Mononuclear cell (primary cell): ENCODE data around the gene RAD21L1. TPM values are rescaled to one million over a fixed set of nuclear protein-coding genes. Genes with fewer than 3 reads are reported as not detected.
A peak's percentile ranks its signal among the peaks of the same experiment; 100 is the strongest.
"Not testable (repeated sequence)": the region's sequence is repeated elsewhere in the genome, so short reads cannot be mapped to it uniquely, and the experiment has no call there.

ENCODE experiments used
- H3K27me3 ChIP-seq: 2 replicates; pipeline ENCODE4 v1.6.0; 2011; ENCODE audit warnings: low read length, control low read depth; ENCODE audit not compliant: insufficient read depth
- H3K4me1 ChIP-seq: 2 replicates; pipeline ENCODE4 v1.5.1; 2011; ENCODE audit warnings: mild to moderate bottlenecking, low read length, control low read depth; ENCODE audit not compliant: insufficient read depth
- H3K4me3 ChIP-seq: 2 replicates; pipeline ENCODE4 v1.5.1; 2011; ENCODE audit warnings: mild to moderate bottlenecking, low read length, moderate library complexity
- H3K9me3 ChIP-seq: 2 replicates; pipeline ENCODE4 v1.5.1; 2011; ENCODE audit warnings: low read depth, mild to moderate bottlenecking, control low read depth, low read length
- total RNA-seq: library from RNA; depleted of rRNA; stranded (reverse); fragments of >200 nt; gene quantifications from one replicate; pipeline ENCODE4 v1.2.3, GENCODE V29; 2012

RAD21L1 gene
- total RNA-seq, 1 donor: 0.10 TPM

DNA sequence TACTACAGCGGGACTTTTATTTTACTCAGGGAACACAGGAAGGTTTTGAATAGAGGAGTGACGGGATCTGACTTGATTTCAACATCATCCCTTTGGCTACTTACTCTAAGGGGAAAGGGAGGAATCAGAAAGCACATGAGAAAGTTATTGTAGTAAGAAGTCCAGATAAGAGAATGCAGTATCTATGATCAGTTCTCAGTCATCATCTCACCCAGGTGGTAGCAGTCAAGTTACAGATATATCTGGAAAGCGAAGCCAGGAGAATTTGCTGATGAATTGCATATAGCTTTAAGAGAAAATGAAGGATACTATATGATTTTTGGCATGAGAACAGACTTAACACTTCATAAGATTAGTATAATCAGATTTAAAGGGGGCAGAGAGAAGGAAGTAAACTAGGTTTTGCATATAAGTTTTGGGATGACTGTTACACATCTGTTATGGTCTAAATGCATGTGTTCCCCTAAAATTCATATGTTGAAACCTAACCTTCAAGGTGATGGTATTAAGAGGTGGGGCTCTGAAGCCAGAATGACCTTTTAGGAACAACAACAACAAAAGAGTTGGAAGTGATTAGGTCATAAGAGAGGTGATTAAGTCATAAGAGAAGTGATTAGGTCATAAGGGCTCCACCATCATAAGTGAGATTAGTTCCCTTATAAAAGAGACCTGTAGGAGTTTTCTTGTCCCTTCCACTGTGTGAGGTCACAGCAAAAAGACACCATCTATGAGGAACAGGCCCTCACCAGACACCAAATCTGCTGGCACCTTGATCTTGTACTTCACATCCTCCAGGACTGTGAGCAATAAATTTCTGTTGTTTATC lies 6.7 kb downstream of the RAD21L1 start:
- Histone ChIP-seq H3K4me3 (no peak overlapping the region), H3K4me1 (no peaks in the 10 kb centered on the region), H3K9me3 (no peaks in the 10 kb centered on the region), H3K27me3 (peaks cover 60% of the 10 kb centered on the region)

DNA sequence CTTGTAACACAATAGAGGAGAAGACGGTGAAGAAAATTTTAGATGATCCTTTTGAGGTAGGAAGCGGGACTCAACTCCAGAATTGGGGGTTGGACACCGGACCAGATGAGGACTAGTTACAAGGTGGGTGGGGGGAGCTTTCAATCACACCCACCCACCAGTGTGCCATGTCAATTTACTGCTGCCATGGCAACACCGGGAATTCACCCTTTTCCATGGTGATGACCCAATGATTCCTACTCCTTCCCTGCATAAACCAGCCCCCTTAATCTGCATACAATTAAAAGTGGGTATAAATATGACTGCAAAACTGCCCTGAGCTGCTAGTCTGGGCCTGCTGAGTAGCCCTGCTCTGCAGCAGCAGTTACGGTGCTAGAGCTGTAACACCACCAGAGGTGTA lies 14.7 kb downstream of the RAD21L1 start:
- peaks cover 23% of the 10 kb centered on the region for H3K27me3 ChIP-seq
- no peak overlapping the region for H3K4me3 ChIP-seq
- H3K4me1 ChIP-seq: no peaks in the 10 kb centered on the region
- H3K9me3 ChIP-seq: no peaks in the 10 kb centered on the region

DNA sequence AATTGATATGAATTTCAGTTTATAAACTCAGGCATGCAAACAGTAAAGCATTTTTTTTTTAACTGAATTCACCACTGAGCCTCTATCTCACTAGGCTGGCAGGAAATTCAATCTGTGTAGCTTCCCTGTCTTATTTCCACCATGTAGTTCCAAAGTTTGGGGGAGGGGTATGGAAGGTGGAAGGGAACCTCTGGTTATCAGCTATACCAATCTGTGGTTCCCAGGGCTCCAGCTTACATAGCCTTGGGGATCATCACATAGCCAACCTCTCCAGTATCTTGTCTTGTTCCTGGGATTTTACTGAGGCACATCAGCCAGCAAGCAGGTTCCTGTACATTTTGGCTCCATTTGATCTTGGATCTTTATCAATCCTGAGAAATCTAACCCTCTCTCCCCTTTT lies 15.6 kb downstream of the RAD21L1 start:
- no peaks in the 10 kb centered on the region for H3K4me1 ChIP-seq
- peaks cover 23% of the 10 kb centered on the region for H3K27me3 ChIP-seq
- no peak overlapping the region for H3K4me3 ChIP-seq
- no peaks in the 10 kb centered on the region for H3K9me3 ChIP-seq

DNA sequence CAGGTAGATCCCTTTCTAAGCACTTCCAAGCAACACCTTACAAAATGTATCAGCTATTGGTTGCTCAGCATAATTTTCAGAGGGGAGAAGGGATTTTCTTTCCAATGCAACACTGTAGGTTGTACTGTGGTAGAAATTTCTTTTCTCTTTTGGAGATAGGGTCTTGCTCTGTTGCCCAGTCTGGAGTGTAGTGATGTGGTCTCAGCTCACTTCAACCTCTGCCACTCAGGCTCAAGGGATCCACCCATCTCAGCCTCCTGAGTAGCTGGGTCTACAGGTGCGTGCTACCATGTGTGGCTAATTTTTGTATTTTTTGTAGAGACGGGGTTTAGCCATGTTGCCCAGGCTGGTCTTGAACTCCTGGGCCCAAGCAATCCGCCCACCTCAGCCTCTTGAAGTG lies 16.3 kb downstream of the RAD21L1 start:
- Histone ChIP-seq H3K9me3 (no peaks in the 10 kb centered on the region), H3K4me3 (no peak overlapping the region), H3K4me1 (no peaks in the 10 kb centered on the region), H3K27me3 (peaks cover 18% of the 10 kb centered on the region)

DNA sequence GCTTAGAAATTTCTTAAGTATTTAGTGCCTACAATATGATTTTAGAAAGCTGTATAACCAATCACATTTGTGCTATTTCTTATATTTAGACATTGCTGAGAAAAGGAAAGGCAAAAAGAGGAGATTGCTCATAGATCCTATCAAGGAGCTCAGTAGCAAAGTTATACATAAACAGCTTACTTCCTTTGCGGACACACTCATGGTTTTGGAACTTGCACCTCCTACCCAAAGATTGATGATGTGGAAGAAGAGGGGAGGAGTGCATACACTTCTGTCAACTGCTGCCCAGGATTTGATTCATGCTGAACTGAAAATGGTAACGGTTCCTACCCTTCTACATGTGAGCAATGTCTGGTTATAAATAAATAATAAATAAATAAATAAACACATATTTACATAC lies 16.7 kb downstream of the RAD21L1 start:
- Histone ChIP-seq H3K4me3 (no peak overlapping the region), H3K4me1 (no peaks in the 10 kb centered on the region), H3K27me3 (peaks cover 14% of the 10 kb centered on the region), H3K9me3 (no peaks in the 10 kb centered on the region)

DNA sequence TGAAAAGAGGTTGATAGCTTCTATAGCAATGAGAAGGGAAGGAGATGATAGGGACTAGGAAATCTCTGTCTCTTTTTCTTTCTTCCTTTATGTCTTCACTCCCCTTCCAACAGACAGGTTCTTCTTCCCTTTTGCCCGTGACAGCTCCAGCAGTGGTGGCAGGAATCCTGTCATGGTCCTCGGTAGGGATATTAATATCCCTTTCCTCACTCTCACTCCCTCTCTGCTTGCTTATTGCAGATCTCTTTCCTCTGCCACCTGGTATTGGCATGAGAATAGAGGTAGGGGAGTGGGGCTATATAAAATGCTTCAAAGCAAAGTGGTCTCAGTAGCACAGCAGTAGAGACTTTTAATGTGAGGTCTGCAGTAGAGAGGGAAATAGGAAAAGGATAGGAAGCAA lies 19.7 kb downstream of the RAD21L1 start:
- no peaks in the 10 kb centered on the region for H3K9me3 ChIP-seq
- H3K27me3 ChIP-seq: peaks cover 10% of the 10 kb centered on the region
- no peaks in the 10 kb centered on the region for H3K4me1 ChIP-seq
- H3K4me3 ChIP-seq: no peak overlapping the region

DNA sequence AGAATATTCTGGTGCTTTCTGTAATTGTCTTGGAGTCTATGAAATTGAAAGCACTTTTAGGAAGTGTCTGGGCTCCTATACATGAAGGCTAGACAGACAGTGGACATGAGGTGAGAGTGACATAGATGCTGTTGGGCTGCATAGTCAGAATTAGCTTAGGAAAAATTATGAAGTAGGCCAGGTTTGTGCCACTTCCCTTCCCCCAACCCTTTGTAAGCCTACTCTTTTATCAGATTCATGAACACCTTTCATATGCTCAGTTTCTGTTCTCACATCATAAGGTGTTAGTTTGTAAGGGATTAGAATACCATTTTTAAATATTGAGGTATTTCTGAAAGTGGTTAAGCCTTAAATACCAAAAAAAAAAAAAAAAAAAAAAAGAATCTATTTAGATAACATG lies 21.8 kb downstream of the RAD21L1 start:
- H3K4me3 ChIP-seq: no peak overlapping the region
- no peaks in the 10 kb centered on the region for H3K4me1 ChIP-seq
- peaks cover 3% of the 10 kb centered on the region for H3K27me3 ChIP-seq
- H3K9me3 ChIP-seq: no peaks in the 10 kb centered on the region

DNA sequence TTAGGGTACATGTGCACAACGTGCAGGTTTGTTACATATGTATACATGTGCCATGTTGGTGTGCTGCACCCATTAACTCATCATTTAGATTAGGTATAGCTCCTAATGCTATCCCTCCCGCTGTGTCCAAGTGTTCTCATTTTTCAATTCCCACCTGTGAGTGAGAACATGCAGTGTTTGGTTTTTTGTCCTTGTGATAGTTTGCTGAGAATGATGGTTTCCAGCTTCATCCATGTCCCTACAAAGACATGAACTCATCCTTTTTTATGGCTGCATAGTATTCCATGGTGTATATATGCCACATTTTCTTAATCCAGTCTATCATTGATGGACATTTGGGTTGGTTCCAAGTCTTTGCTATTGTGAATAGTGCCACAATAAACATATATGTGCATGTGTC lies 24.4 kb downstream of the RAD21L1 start:
- H3K27me3 ChIP-seq, H3K4me1 ChIP-seq, H3K9me3 ChIP-seq, H3K4me3 ChIP-seq: not testable (repeated sequence)

DNA sequence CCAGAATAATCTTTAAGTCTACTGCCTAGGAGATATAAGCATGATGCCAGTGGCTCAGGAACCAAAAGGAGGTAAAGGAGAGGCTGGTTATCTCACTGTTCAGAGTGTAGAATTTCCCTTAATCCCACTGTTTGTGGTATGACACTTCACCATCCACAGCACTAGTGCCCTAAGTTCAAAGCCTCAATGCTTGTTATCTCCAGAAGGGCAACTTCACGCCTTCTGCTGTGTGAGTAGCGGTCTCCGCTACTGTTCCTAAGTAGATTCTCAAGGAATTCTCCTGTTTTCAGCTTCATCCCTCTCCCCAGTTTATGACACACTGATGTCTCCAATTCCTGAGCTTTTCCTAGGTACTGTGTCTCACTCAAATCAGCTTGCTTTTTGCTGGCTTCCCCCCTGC lies 26.6 kb downstream of the RAD21L1 start:
- Histone ChIP-seq H3K4me3 (no peak overlapping the region), H3K4me1 (no peaks in the 10 kb centered on the region), H3K27me3 (peaks cover 29% of the 10 kb centered on the region), H3K9me3 (no peaks in the 10 kb centered on the region)

DNA sequence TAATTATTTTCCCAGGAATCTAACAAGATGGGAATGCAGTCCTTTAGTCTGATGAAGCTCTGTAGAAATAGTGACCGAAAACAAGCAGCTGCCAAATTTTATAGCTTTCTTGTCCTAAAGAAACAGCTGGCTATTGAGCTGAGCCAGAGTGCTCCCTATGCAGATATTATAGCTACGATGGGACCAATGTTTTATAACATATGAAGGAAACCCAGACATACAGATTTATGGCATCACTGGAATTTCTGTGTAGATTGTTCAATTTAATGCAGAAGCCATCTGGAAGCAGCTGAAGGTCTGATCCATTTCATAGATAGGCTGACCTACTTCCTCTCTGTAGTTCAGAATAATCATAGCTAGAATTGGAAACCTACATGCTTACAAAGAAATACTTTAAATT lies 28.4 kb downstream of the RAD21L1 start:
- no peak overlapping the region for H3K4me3 ChIP-seq
- peaks cover 38% of the 10 kb centered on the region for H3K27me3 ChIP-seq
- H3K4me1 ChIP-seq: no peaks in the 10 kb centered on the region
- H3K9me3 ChIP-seq: no peaks in the 10 kb centered on the region

DNA sequence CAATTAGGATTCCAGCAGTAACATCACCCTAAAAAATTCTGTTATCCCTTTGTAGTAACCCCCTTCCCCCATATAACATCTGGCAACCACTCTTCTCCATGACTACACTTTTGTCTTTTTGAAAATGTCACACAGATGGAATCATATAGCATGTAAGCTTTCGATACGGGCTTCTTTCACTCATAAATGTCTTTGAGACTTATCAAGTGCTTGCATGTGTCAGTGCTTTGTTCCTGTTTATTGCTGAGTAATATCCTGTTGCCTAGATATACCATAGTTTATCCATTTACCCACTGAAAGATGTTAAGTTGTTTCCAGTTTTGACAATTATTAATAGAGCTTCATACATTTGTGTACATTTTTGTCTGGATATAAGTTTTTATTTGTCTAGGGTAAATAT lies 29.8 kb downstream of the RAD21L1 start:
- H3K4me1 ChIP-seq: no peaks in the 10 kb centered on the region
- no peaks in the 10 kb centered on the region for H3K9me3 ChIP-seq
- peaks cover 39% of the 10 kb centered on the region for H3K27me3 ChIP-seq
- H3K4me3 ChIP-seq: no peak overlapping the region

DNA sequence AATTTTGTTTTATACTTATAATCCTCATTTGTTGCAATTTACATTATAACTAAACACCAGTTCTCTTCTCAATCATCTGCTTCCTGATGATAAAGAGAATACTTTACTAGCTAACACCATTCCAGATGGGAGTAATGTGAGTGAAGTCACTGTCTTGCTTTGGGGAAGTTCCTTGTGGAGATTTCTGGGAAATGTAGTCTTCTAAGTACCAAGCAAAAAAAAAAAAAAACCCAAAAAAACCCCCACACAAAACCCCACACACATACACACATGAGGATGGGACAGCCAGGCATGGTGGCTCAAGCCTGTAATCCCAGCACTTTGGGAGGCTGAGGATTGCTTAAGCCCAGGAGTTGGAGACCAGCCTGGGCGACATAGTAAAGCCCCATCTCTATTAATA lies 38.0 kb downstream of the RAD21L1 start:
- peaks cover 20% of the 10 kb centered on the region for H3K4me1 ChIP-seq
- no peak overlapping the region for H3K4me3 ChIP-seq
- H3K27me3 ChIP-seq: peaks cover 41% of the 10 kb centered on the region
- H3K9me3 ChIP-seq: no peaks in the 10 kb centered on the region

DNA sequence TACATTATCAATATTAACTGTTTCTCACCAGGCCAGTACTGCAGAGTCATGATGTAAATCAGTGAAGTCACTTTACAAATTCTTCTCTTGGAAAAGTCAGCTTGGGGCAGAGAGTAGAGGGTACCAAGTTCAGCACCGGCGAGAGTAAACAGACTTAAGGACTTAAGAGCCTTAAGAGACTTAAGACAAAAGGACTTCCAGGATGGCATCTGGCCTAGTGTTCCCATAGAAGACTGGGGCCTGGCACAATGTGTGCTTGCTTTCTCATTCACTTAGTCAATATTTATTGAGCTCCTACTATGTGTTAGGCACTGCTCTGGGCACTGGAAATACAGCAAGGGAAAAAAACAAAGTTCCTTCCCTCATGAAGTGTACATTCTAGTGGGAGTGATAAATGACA lies 38.9 kb downstream of the RAD21L1 start:
- no peak overlapping the region for H3K4me3 ChIP-seq
- no peaks in the 10 kb centered on the region for H3K9me3 ChIP-seq
- peaks cover 20% of the 10 kb centered on the region for H3K4me1 ChIP-seq
- peaks cover 41% of the 10 kb centered on the region for H3K27me3 ChIP-seq

DNA sequence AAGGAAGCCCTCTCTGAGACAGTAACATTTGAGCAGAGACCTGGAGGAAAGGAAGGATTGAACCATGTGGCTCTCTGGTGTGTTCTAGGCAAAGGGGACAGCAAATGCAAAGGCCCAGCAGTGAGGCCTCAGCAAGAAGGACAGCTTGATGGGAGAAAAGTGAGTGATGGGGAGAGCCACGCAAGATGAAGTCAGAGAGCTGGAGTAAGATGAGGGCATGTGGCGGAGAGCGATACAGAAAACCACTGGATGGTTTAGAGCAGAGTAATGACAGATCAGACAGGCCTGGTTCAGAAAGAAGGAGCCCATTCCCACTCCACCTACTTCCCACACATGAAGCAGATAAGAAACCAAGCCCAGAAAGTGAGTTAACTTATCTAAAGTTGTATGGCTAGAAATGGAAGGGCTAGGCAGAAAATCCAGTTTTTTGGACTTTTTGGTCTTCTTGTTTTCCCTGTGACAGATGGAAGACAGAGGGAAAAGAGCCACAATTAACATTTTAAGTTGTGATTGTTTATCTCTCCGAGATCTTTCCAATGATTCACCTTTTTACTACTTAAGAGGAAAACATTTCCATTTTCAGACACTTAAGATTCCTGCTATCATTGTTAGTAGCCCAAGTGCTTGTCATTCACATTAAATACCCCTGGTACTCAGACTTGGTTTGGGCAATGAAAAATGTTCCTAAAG lies 39.5 kb downstream of the RAD21L1 start:
- H3K27me3 ChIP-seq: peaks cover 41% of the 10 kb centered on the region
- peak overlapping the region; percentile 35 for H3K4me3 ChIP-seq
- H3K9me3 ChIP-seq: no peaks in the 10 kb centered on the region
- H3K4me1 ChIP-seq: peaks cover 20% of the 10 kb centered on the region

DNA sequence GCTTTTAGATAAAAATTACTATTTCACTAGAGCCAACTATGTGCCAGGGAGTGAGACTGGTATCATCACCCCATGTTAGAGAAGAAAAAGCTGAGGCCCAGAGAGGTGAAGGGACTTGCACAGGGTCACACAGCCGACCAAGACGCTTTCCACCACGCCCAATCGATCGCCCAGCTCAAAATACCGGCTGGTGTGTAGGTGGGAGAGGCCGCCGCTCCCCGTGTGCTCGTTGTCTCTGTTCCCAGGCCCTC lies 40.0 kb downstream of the RAD21L1 start:
- Histone ChIP-seq H3K27me3 (peaks cover 39% of the 10 kb centered on the region), H3K4me3 (peak overlapping the region; percentile 35), H3K9me3 (no peaks in the 10 kb centered on the region), H3K4me1 (peaks cover 20% of the 10 kb centered on the region)
